Uterus (tissue), 2 donors: ENCODE results near the gene XIRP2.

Experiments
- CTCF ChIP-seq, 4 experiments: fragments of 200-600 bp in 2 of 4; fragments of 450-650 bp in 2 of 4; sonication (generic) in 2 of 4; IDR thresholded peaks; one replicate each; pipeline ENCODE4 v1.5.1; 2016 to 2019; ENCODE audit warnings: antibody characterized with exemption in 4 of 4, mild to moderate bottlenecking in 2 of 4, moderate library complexity in 1 of 4
- POLR2A ChIP-seq, 2 donors: fragments of 450-650 bp; IDR thresholded peaks; one replicate each; pipeline ENCODE4 v1.6.1; 2016; ENCODE audit warnings: antibody characterized with exemption in 2 of 2, mild to moderate bottlenecking in 1 of 2, moderate library complexity in 1 of 2

GRCh38 chr2:167133614-167134013 is 245.3 kb downstream of the XIRP2 start:
- TF ChIP-seq CTCF (IDR thresholded peaks at IDR 0.05) = no peak
- TF ChIP-seq POLR2A (IDR thresholded peaks at IDR 0.05) = no peak
